Measurements from ENCODE around the gene SYNRG.

DNA sequence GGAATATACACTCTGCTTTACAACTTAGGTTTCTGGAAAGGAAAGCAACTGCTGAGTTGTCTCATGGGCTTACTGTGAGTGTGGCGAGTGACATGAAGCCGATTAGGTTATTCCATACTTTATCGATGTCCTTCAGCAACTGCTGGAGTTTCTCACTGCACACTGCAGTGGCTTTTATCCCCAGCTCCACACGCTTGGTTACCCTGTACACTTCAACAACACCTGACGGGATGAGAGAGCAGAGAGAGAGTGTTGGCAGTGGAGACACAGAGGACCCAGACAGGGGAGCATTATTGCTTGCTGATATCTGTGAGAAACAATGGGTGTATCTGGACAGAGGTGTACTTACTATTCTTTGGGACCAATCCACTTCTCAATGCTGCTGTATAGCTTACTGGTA is 73.3 kb downstream of the SYNRG start:
- TF ChIP-seq POLR2AphosphoS5 (IDR thresholded peaks at IDR 0.05; ENCODE audit: low read depth, low read length) (no peak), POLR2A (IDR thresholded peaks at IDR 0.05; ENCODE audit: low read depth, low read length) (no peak), TAF1 (IDR thresholded peaks at IDR 0.05; ENCODE audit: low read depth, low read length) (no peak)

Measured in GM12891 (cell line).